Gastrocnemius medialis (tissue), 4 donors: ENCODE data around the gene BRS3. TPM values are rescaled to one million over a fixed set of nuclear protein-coding genes. Genes with fewer than 3 reads are reported as not detected.
A peak's percentile ranks its signal among the peaks of the same experiment; 100 is the strongest.

Source experiments
- ATAC-seq, 2 donors: fragments of 150-250 bp; one replicate each; pipeline ENCODE4 v1.9.1; 2016
- DNase-seq, 2 donors: peaks; one replicate each; pipeline ENCODE4 v3.0.0-alpha.2; 2019
- H3K27ac ChIP-seq, 4 donors: fragments of 200-600 bp; sonication (generic); 1 replicate in 1 of 4; 2 replicates in 3 of 4; pipeline ENCODE4 v1.5.1; 2016 to 2018; ENCODE audit warnings: mild to moderate bottlenecking in 2 of 4, moderate library complexity in 1 of 4
- H3K27me3 ChIP-seq, 3 donors: fragments of 200-600 bp; sonication (generic) in 2 of 3; 1 replicate in 1 of 3; 2 replicates in 2 of 3; pipeline versions ENCODE4 v1.5.1 to v1.6.0; 2016 to 2019; ENCODE audit warnings: mild to moderate bottlenecking in 1 of 3, moderate library complexity in 1 of 3
- H3K36me3 ChIP-seq, 2 donors: fragments of 200-600 bp; sonication (generic) in 1 of 2; one replicate each; pipeline ENCODE4 v1.5.1; 2017 to 2018
- H3K4me1 ChIP-seq, 2 donors: fragments of 200-600 bp; sonication (generic) in 1 of 2; one replicate each; pipeline ENCODE4 v1.5.1; 2016 to 2017; ENCODE audit warnings: mild to moderate bottlenecking in 2 of 2
- H3K4me3 ChIP-seq, 4 donors: fragments of 200-600 bp; sonication (generic) in 3 of 4; 1 replicate in 1 of 4; 2 replicates in 3 of 4; pipeline ENCODE4 v1.5.1; 2016 to 2019; ENCODE audit warnings: mild to moderate bottlenecking in 2 of 4
- H3K9me3 ChIP-seq, 3 donors: fragments of 200-600 bp; sonication (generic) in 2 of 3; 1 replicate in 1 of 3; 2 replicates in 2 of 3; pipeline ENCODE4 v1.5.1; 2016 to 2019
- POLR2A ChIP-seq, 2 donors: fragments of 450-650 bp; IDR thresholded peaks; one replicate each; pipeline ENCODE4 v1.6.1; 2017; ENCODE audit warnings: antibody characterized with exemption in 2 of 2, mild to moderate bottlenecking in 2 of 2, moderate library complexity in 2 of 2
- in situ Hi-C, 4 donors: fragments of 200-750 bp; cut with MboI; loops; one replicate each; pipeline versions ENCODE4 v1.15.0 to v1.8.0; 2017; ENCODE audit warnings: low sequenced_read_pairs in 4 of 4
- intact Hi-C: fragments of 100-400 bp; cut with DNase I; formaldehyde crosslinking; loops from one replicate; pipeline ENCODE4 v1.15.1; 2023; ENCODE audit warnings: low total_unique reads
- total RNA-seq, 4 donors: library from RNA; depleted of rRNA; stranded (reverse); fragments of >200 nt; gene quantifications; one replicate each; pipeline versions ENCODE4 v1.1.0 to v1.2.3, GENCODE V29; 2016
- TF ChIP-seq, protein P1 (sequence below), 5 experiments: fragments of 450-650 bp in 3 of 5; fragments of 200-600 bp in 2 of 5; sonication (generic) in 2 of 5; IDR thresholded peaks in 4 of 5; conservative IDR thresholded peaks in 1 of 5; 1 replicate in 4 of 5; 2 replicates in 1 of 5; pipeline ENCODE4 v1.5.1; 2016 to 2019; ENCODE audit warnings: antibody characterized with exemption in 5 of 5, mild to moderate bottlenecking in 3 of 5, moderate library complexity in 3 of 5

Gene BRS3
- total RNA-seq, 4 donors from 2014 or later = not detected

DNA sequence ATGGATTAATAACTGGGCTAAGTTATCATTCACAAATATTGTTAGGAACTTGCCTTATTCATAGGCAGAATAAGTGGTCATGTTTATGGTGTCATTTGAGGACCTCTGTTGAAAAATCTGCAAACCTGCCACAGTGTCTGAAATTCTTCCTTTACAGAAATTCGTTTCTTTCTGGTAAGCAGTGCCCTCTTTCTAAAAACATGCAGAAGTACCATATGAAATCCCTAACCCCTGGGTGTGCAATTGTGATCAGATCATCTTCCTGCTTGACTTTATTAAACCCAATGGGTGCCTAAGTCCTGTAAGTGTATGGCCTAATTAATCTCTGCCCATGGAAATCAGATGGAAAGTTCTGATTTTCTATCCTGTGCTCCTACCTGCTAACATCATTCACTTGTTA, 5.3 kb downstream of the BRS3 start:
- H3K4me3 ChIP-seq = no peak overlapping the region
- H3K9me3 ChIP-seq = no peaks in the 10 kb centered on the region
- no peak for DNase-seq
- TF ChIP-seq POLR2A (IDR thresholded peaks at IDR 0.05) = no peak
- TF ChIP-seq, protein P1, sequence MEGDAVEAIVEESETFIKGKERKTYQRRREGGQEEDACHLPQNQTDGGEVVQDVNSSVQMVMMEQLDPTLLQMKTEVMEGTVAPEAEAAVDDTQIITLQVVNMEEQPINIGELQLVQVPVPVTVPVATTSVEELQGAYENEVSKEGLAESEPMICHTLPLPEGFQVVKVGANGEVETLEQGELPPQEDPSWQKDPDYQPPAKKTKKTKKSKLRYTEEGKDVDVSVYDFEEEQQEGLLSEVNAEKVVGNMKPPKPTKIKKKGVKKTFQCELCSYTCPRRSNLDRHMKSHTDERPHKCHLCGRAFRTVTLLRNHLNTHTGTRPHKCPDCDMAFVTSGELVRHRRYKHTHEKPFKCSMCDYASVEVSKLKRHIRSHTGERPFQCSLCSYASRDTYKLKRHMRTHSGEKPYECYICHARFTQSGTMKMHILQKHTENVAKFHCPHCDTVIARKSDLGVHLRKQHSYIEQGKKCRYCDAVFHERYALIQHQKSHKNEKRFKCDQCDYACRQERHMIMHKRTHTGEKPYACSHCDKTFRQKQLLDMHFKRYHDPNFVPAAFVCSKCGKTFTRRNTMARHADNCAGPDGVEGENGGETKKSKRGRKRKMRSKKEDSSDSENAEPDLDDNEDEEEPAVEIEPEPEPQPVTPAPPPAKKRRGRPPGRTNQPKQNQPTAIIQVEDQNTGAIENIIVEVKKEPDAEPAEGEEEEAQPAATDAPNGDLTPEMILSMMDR (IDR thresholded peaks at IDR 0.05 in 4 of 5, conservative IDR thresholded peaks at IDR 0.05 in 1 of 5) = no peak
- H3K27ac ChIP-seq = no peak overlapping the region
- ATAC-seq = no peak
- intact Hi-C loops (loop anchor here (10.0 kb wide), 1 partner anchor 518 kb away; the partner anchor contains the start of gene MMGT1), in situ Hi-C loops (loop anchor here in 1 of 4 donors (25.0 kb wide), 2 partner anchors 106 to 481 kb away; no protein-coding TSS in a partner anchor)
- H3K27me3 ChIP-seq = peaks cover 0 to 8% (median 0%) of the 10 kb centered on the region in 3 donors
- no peaks in the 10 kb centered on the region for H3K36me3 ChIP-seq
- peaks cover 2 to 4% of the 10 kb centered on the region in 2 donors for H3K4me1 ChIP-seq

DNA sequence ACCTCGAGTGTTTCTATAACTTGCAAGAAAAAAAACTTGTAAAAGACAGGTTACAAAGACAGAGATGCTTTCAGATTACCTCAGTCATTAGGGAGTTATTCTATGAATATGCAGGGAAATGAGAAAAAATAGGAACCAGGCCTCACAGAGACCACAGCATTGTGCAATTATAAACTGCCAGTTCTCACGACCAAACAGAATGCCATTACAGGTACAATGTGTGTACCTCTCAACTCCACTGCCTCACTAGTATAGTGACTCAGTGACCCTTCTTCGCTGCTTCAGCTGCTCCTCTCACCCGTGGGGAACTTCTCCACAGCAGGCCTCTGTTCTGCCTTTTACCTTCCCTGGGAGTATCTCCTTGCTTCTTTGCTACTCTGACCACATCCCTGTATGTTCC, 7.3 kb downstream of the BRS3 start:
- DNase-seq = no peak
- intact Hi-C loops = loop anchor here (5.0 to 10.0 kb wide), 2 partner anchors 328 to 520 kb away; partner anchors contain the start of gene MMGT1
- ATAC-seq = no peak
- H3K36me3 ChIP-seq = no peaks in the 10 kb centered on the region
- TF ChIP-seq, protein P1 (IDR thresholded peaks at IDR 0.05 in 4 of 5, conservative IDR thresholded peaks at IDR 0.05 in 1 of 5) = no peak
- no peak for TF ChIP-seq POLR2A (IDR thresholded peaks at IDR 0.05)
- in situ Hi-C loops = loop anchor here in 1 of 4 donors (25.0 kb wide), 2 partner anchors 108 to 483 kb away; no protein-coding TSS in a partner anchor
- no peak overlapping the region for H3K4me3 ChIP-seq
- peaks cover 11% of the 10 kb centered on the region in 2 donors for H3K4me1 ChIP-seq
- peak overlapping the region in 3 of 4 donors; percentile 22 to 83 (median 27) for H3K27ac ChIP-seq
- peaks cover 0 to 3% (median 0%) of the 10 kb centered on the region in 3 donors for H3K27me3 ChIP-seq
- no peaks in the 10 kb centered on the region for H3K9me3 ChIP-seq

DNA sequence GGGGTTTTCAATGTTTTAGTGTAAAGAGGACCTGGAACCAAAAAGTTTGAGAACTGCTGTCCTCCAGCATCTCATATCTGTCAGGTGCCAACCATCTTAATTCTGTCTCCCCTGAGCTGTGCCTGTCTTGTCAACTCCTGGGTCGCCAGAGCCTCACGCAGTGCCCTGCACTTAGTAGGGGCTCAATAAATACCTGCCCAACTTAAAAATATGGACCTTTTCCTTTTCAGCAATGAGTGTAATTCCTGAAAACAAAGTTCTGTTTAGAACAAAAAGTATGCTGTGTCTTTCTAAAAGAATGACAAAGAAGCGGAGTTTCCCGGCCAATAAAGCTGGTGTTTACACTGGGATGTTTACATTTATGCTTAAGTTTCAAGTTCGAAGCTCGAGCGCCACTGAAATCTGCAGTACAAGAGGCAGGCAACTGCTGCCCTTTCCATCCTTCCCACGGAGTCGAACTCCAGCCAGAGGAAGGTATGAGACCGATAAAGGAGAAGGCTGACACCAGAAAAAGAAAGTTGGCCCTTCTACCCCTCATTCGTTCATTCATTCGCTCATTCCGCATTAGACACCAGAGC, 8.5 kb downstream of the BRS3 start:
- no peaks in the 10 kb centered on the region for H3K9me3 ChIP-seq
- peaks cover 0 to 5% of the 10 kb centered on the region in 2 donors for H3K36me3 ChIP-seq
- peak overlapping the region; percentile 83 to 96 (median 94) for H3K27ac ChIP-seq
- peaks cover 0 to under 1% (median 0%) of the 10 kb centered on the region in 3 donors for H3K27me3 ChIP-seq
- TF ChIP-seq, protein P1 (IDR thresholded peaks at IDR 0.05 in 4 of 5, conservative IDR thresholded peaks at IDR 0.05 in 1 of 5) = no peak
- TF ChIP-seq POLR2A (IDR thresholded peaks at IDR 0.05) = no peak
- in situ Hi-C loops = loop anchor here in 1 of 4 donors (25.0 kb wide), 2 partner anchors 109 to 484 kb away; no protein-coding TSS in a partner anchor
- no peak for ATAC-seq
- peak overlapping the region; percentile 62 to 70 (median 68) for H3K4me3 ChIP-seq
- H3K4me1 ChIP-seq = peaks cover 11% of the 10 kb centered on the region in 2 donors
- intact Hi-C loops = loop anchor here (2.0 to 10.0 kb wide), 3 partner anchors 245 to 521 kb away; partner anchors contain the start of genes MAP7D3 and MMGT1
- no peak for DNase-seq

DNA sequence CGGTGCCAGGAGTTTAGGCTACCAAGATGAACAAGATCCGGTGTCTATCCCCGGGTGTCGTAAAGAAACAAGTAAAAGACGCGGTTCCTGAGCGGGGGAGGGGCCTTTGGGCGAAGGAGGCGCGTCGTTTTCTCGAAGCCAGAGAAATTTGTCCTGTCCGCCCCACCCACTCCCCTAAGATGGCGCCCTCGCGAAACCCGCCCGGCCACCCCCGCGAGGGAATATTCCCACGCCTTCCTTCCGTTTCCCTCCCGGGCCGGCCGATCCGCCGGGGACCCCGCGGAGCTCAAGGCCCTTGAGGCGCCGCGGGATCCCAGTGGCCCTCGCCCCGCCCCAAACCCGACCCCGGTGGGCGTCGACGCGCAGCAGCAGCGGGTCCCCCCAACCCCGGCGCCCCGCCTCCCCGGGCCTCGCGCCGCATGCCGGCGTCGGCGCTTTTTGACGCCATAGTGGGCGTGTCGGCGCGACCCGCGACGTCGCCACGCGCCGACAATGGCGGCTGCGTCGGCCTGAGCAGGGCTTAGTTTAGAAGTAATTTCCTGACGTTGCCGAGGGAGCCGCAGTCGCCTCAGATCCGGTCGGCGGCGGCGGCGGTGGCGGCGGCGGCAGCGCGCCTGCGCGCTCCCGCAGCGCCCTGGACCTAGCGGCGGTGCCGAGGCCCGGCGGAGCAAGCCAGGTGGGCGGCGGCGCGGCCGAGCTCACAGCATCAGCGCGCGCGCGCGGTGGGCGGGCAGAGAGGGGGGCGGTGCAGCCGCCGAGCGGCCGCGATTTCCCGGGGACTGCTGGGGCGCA, 9.2 kb downstream of the BRS3 start:
- peak overlapping the region; percentile 83 to 96 (median 94) for H3K27ac ChIP-seq
- intact Hi-C loops = loop anchor here (1.0 to 10.0 kb wide), 4 partner anchors 80 to 522 kb away; partner anchors contain the start of genes MAP7D3 and MMGT1
- H3K9me3 ChIP-seq = no peaks in the 10 kb centered on the region
- H3K27me3 ChIP-seq = no peaks in the 10 kb centered on the region
- ATAC-seq (peak; percentile 89 to 91), DNase-seq (peak; percentile 65 to 81)
- peaks cover 0 to 10% of the 10 kb centered on the region in 2 donors for H3K36me3 ChIP-seq
- peak overlapping the region; percentile 69 to 78 (median 71) for H3K4me3 ChIP-seq
- in situ Hi-C loops = loop anchor here in 1 of 4 donors (25.0 kb wide), 2 partner anchors 110 to 485 kb away; no protein-coding TSS in a partner anchor
- peaks cover 11% of the 10 kb centered on the region in 2 donors for H3K4me1 ChIP-seq
- TF ChIP-seq, protein P1 (IDR thresholded peaks at IDR 0.05 in 4 of 5, conservative IDR thresholded peaks at IDR 0.05 in 1 of 5) = no peak
- peak; percentile 29 to 45 for TF ChIP-seq POLR2A (IDR thresholded peaks at IDR 0.05)
